GM19452 (cell line): Measurements from ENCODE around the gene TRIM69.
"Not testable (repeated sequence)": the region's sequence is repeated elsewhere in the genome, so short reads cannot be mapped to it uniquely, and the experiment has no call there.

Experiments
- ATAC-seq: cut with Tn5 transposase; IDR thresholded peaks from one replicate; pipeline ENCODE4 v1.9.1; 2021; ENCODE audit not compliant: unreplicated experiment

Gene TRIM69

DNA sequence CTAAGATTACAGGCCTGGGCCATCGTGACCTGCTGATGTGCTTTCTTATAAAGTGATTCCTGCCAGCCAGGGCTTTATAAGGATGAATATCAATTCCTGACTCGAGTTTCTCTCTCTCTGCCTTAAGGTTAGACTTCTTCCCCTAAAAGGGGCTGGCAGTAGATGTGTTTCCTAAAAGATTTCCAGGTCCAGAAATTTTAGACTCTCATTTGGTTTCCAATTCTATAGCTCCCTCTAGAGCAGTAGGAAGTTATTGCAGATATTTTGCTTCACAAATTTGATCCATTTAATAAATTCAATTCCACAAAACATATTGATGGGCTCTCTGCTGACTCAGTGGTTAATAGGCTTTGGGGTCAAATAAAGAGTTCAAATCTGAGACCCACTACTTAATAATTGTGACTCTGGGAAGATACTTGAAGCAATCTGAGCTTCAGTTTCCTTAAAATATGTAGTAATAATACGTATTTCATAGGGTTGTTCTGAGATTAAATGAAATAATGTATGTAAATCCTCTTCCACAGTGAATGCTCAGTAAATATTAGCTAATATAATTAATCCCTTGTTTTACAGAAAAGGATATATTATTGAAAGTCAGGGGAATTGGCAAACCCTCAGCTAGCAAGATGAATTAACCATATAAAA is 2.1 kb downstream of the TRIM69 start:
- ATAC-seq, result no peak

DNA sequence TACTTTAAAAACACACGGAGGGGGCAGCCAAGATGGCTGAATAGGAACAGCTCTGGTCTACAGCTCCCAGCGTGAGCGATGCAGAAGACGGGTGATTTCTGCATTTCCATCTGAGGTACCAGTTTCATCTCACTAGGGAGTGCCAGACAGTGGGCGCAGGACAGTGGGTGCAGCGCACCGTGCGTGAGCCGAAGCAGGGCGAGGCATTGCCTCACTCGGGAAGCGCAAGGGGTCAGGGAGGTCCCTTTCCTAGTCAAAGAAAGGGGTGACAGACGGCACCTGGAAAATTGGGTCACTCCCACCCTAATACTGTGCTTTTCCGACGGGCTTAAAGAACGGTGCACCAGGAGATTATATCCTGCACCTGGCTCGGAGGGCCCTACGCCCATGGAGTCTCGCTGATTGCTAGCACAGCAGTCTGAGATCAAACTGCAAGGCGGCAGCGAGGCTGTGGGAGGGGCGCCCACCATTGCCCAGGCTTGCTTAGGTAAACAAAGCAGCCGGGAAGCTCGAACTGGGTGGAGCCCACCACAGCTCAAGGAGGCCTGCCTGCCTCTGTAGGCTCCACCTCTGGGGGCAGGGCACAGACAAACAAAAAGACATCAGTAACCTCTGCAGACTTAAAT is 3.0 kb downstream of the TRIM69 start:
- not testable (repeated sequence) for ATAC-seq

- ATAC-seq, result not testable (repeated sequence)
Observed at GRCh38 chr15:44743454-44743853, 7.1 kb downstream of the TRIM69 start.

DNA sequence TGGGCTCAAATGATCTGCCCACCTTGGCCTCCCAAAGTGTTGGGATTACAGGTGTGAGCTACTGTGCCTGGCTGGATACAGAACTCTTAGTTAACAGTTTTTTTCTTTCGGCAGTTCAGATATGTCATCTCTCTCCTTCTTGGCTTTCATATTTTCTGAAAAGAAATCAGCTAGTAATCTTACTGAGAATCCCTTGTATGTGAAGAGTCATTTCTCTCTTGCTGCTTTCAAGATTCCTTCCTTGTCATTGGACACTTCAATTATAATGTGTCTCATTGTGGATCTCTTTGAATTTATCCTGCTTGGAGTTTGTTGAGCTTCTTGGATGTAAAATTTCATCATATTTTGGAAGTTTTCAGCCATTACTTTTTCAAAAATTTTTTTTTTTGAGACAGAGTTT is 17.0 kb downstream of the TRIM69 start:
- ATAC-seq, result no peak

DNA sequence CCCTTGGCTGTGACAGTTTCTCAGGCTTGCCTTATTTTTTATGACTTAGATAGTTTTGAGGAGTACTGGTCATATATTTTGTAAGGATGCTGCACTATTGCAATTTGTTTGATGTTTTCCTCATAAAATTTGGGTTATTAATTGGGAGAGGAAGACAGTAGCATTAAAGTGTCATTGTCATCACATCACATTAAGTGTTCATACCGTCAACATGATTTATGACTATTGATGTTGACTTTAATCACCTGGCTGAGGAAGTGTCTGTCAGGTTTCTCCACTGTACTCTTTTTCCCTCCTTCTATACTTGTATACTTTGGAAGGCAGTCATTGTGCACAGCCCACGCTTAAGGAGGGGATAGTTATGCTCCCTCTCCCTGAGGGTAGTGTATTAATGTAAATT is 26.9 kb downstream of the TRIM69 start:
- ATAC-seq, result no peak

DNA sequence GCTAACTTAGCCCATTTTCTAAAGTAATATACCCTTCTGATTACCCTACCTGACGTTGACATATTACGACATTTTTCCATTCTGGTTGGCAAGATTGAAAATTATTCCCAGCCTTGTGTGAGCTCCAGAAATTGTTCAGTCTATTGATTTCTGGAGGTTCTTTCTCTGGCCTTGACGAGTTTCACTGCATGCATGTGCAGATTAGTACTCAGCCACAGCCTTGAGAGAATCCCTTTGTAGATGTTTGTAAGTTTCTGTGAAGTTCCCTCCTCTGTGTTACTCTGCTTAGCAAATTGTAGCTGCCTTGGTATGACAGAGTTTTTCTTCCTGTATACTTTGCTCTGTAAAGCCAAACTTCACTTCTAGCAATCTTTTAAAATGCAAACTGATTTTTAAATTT is 27.5 kb downstream of the TRIM69 start:
- ATAC-seq, result no peak

DNA sequence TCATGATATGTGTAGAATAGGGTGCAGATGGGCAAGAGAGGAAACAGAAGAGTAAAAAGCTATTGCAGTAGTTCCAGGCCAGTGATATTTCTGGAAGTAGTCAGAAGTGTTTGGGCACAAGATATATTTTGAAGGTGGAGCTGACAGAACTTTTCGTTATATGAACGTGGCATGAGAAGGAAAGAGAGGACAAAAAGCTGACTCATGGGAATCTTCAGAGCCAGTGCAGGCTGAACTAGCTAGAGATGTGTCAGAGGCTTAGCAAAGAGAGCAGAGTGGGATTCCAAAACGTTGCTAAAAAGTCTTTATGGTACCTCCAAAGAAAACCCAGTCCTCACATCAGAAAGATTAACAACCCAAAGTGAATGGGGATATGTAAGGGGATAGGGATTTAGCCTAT is 28.7 kb downstream of the TRIM69 start:
- no peak for ATAC-seq

DNA sequence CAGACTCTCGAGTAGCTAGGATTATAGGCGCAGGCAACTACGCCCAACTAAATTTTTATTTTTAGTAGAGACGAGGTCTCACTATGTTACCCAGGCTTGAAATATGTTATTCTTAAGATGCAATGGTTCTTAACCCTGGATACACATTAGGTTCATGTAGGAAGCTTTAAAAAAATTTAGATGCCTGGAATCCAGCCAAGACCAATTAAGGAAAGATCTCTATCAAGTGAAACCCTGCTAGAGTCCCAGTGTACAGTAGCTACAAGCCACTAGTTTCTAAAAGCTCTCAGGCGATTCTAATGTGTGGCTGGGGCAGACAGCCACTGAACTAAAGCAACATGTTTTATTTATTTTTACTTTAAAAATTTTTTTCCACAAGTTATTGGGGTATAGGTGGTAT is 33.2 kb downstream of the TRIM69 start:
- no peak for ATAC-seq

- ATAC-seq, result not testable (repeated sequence)
Observed at GRCh38 chr15:44770715-44771114, 34.4 kb downstream of the TRIM69 start.

GRCh38 chr15:44775953-44776352 is 39.6 kb downstream of the TRIM69 start:
- no peak for ATAC-seq

- no peak for ATAC-seq
Observed at GRCh38 chr15:44779761-44780160, 43.4 kb downstream of the TRIM69 start.

DNA sequence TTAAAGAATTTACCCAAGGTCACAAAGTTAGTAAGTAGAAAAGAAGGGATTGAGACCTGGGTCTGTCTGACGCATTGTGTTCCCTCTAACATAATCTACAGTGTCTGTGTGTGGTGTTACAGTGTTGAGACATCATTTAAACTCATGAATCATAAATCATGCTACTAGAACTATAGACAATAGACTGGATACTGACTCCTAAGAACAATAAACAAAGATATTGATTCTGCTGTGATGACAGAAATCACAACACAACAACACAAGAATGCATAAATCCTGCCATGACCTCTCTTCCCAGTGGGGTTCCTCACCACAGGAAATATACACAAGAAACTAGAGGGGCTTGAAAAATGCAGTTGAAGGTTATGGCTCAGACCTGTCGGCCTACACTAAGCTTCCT is 44.3 kb downstream of the TRIM69 start:
- no peak for ATAC-seq

- no peak for ATAC-seq
Observed at GRCh38 chr15:44781128-44781810, 44.9 kb downstream of the TRIM69 start.

DNA sequence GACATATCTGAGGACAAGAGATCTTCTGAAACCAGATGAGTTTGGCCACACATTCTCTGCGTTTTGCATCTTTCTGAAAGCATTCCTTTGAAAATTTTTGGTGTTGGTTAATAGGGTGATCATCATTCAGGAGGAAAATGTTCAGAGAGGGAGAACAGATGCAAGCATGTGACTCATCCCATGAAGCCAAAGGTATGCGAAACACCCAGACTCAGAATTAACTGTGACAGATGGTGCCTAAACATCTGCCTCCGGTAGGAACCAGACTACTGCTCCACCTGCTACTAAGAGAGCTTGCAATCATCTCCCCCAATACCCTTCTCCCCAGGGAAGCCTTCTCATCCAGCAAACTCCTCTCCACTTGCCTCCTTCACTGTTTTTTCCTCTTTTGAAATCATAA is 46.2 kb downstream of the TRIM69 start:
- ATAC-seq, result no peak

DNA sequence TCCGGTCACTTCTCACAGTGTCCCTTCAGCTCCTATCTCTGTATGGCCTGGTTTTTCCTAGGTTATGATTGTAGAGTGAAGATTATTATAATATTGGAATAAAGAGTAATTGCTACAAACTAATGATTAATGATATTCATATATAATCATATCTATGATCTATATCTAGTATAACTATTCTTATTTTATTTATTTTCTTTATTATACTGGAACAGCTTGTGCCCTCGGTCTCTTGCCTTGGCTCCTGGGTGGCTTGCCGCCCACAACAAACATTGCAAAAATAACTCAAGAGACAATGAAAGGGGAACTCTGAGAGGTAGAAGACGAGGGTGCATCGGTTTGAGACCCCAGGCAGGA is 48.6 kb downstream of the TRIM69 start:
- not testable (repeated sequence) for ATAC-seq

DNA sequence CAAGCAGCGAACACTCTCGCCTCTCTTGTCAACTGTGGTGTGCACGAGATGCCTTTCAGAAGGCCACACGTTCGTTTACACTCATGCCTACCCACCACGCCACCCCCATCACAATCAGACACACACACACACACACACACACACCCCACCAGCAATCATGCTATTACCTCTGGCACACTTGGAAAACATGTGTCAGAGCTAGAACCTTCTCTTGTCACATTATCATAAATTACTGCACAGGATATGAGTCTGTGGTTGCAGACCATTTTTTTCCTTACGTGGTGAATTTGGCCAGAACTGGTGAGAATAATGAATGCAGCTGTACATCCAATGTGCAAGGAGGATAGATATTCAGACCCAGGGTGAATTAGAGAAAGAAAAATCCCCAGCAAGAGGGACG is 52.4 kb downstream of the TRIM69 start:
- no peak for ATAC-seq

DNA sequence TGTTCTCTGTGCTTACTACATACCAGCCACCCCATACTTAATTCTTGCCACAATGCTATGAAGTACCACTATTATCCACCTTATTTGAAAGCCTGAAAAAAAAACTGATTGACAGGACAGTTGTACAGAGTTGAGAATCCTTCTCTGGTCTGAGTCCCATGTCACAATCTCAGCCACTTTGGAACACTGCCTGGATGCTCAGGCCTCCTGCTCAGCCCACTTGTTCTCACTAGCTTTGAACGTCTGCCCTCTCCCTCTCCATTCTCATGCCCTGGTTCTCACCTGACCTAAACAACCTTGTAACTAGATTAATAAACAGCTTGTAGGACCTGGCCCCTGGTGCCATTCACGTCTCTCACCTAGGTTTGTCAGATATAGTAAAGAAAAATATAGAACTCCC is 53.9 kb downstream of the TRIM69 start:
- ATAC-seq, result no peak

- no peak for ATAC-seq
Observed at GRCh38 chr15:44790656-44791055, 54.3 kb downstream of the TRIM69 start.

DNA sequence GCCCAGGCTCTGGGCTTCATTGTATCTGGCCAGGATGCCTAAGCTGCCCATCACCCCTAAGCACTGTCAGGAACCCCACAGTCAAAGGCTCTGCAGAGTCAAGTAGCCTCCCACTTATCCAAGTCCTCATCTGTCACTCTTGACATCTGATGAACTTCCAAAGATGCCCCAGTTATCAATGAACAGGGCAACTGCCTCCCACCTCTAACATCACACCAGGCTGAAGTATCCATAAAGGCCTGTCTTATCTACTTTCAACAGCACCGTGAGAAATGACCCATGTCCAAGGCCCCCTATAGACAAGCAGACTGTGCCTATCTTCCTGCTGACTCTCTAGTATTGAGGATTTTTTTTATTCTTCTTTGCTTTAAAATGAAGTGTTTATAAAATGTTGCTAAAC is 56.4 kb downstream of the TRIM69 start:
- ATAC-seq, result no peak

- ATAC-seq, result no peak
Observed at GRCh38 chr15:44794072-44794471, 57.7 kb downstream of the TRIM69 start.

GRCh38 chr15:44796508-44796907 is 60.2 kb downstream of the TRIM69 start:
- no peak for ATAC-seq

GRCh38 chr15:44798826-44799225 is 62.5 kb downstream of the TRIM69 start:
- no peak for ATAC-seq

- ATAC-seq, result no peak
Observed at GRCh38 chr15:44801364-44801763, 65.0 kb downstream of the TRIM69 start.
